OCI-LY1 (cell line): ENCODE measurements around the gene SEC16A.

Experiments
- H2AFZ ChIP-seq: fragments of 200-600 bp; sonication (generic), shearing (Covaris generic); 2 replicates; pipeline ENCODE4 v1.6.0; 2014; ENCODE audit warnings: antibody characterized with exemption, mild to moderate bottlenecking, low read length
- H3F3A ChIP-seq: fragments of 200-600 bp; sonication (generic), shearing (Covaris generic); 2 replicates; pipeline ENCODE4 v1.6.0; 2014; ENCODE audit warnings: mild to moderate bottlenecking, antibody characterized with exemption, low read length, moderate library complexity; ENCODE audit not compliant: insufficient read depth
- H3K27ac ChIP-seq: fragments of 200-600 bp; sonication (generic); 2 replicates; pipeline ENCODE4 v1.5.1; 2014; ENCODE audit warnings: low read length, mixed run types, mild to moderate bottlenecking, low read depth; ENCODE audit not compliant: poor library complexity, severe bottlenecking
- H3K27me3 ChIP-seq: fragments of 200-600 bp; sonication (generic); 2 replicates; pipeline ENCODE4 v1.6.0; 2014; ENCODE audit warnings: antibody characterized with exemption, mild to moderate bottlenecking, low read length, moderate library complexity; ENCODE audit not compliant: insufficient read depth
- H3K36me3 ChIP-seq: fragments of 200-600 bp; sonication (generic); 2 replicates; pipeline ENCODE4 v1.6.1; 2014; ENCODE audit warnings: mild to moderate bottlenecking, antibody characterized with exemption, low read length, moderate library complexity, mixed read lengths; ENCODE audit not compliant: insufficient read depth
- H3K4me1 ChIP-seq: fragments of 200-600 bp; sonication (generic); 2 replicates; pipeline ENCODE4 v1.5.1; 2014; ENCODE audit warnings: mild to moderate bottlenecking, low read length, moderate library complexity; ENCODE audit not compliant: insufficient read depth, severe bottlenecking
- H3K4me2 ChIP-seq: fragments of 200-600 bp; sonication (generic), shearing (Covaris generic); 2 replicates; pipeline ENCODE4 v1.6.1; 2014; ENCODE audit warnings: low read length
- H3K4me3 ChIP-seq: fragments of 200-600 bp; sonication (generic); 2 replicates; pipeline ENCODE4 v1.5.1; 2014; ENCODE audit warnings: low read length, low read depth, mild to moderate bottlenecking, mixed read lengths; ENCODE audit not compliant: poor library complexity, severe bottlenecking
- H3K79me2 ChIP-seq: fragments of 200-600 bp; shearing (Covaris generic); 2 replicates; pipeline ENCODE4 v1.6.1; 2016; ENCODE audit warnings: mixed run types, low read length, mixed read lengths; ENCODE audit not compliant: insufficient read depth
- H3K9ac ChIP-seq: fragments of 200-600 bp; sonication (generic), shearing (Covaris generic); 2 replicates; pipeline ENCODE4 v1.6.1; 2014; ENCODE audit warnings: mild to moderate bottlenecking, low read length, mixed read lengths
- H3K9me2 ChIP-seq: fragments of 200-600 bp; sonication (generic), shearing (Covaris generic); 2 replicates; pipeline ENCODE4 v1.6.1; 2014; ENCODE audit warnings: low read depth, mild to moderate bottlenecking, low read length, mixed read lengths
- H3K9me3 ChIP-seq: fragments of 200-600 bp; shearing (Covaris generic); 2 replicates; pipeline ENCODE4 v1.6.1; 2014; ENCODE audit warnings: low read length, mixed read lengths
- H4K20me1 ChIP-seq: fragments of 200-600 bp; sonication (generic), shearing (Covaris generic); 2 replicates; pipeline ENCODE4 v1.6.0; 2016; ENCODE audit warnings: mild to moderate bottlenecking, low read length; ENCODE audit not compliant: insufficient read depth
- CTCF ChIP-seq: fragments of 200-600 bp; sonication (generic), shearing (Covaris generic); IDR thresholded peaks from 2 replicates; pipeline ENCODE4 v1.5.1; 2017; ENCODE audit warnings: mild to moderate bottlenecking, antibody characterized with exemption, low read length, moderate library complexity, mixed read lengths
- EZH2 ChIP-seq: fragments of 200-600 bp; sonication (generic), shearing (Covaris generic); IDR thresholded peaks from 2 replicates; pipeline ENCODE4 v1.8.0; 2017; ENCODE audit warnings: borderline replicate concordance, mixed run types, mild to moderate bottlenecking, antibody characterized with exemption, low read length, moderate library complexity, mixed read lengths

SEC16A gene

GRCh38 chr9:136494531-136495215 lies 11.8 kb upstream of the SEC16A start:
- Histone ChIP-seq H3K9me3 (no peaks in the 10 kb centered on the region), H3K79me2 (no peaks in the 10 kb centered on the region), H3K36me3 (peaks cover 5% of the 10 kb centered on the region; the same call in 1 of the 2 replicates), H3K27me3 (0 out of 2 replicates have a peak, but pooled peaks cover 9% of the 10 kb centered on the region), H3F3A (no peaks in the 10 kb centered on the region), H3K9ac (no peak overlapping the region), H3K4me1 (no peaks in the 10 kb centered on the region), H3K4me2 (no peak overlapping the region), H3K9me2 (no peaks in the 10 kb centered on the region), H2AFZ (no peak overlapping the region), H4K20me1 (no peaks in the 10 kb centered on the region), H3K27ac (no peak overlapping the region), H3K4me3 (no peak overlapping the region)
- TF ChIP-seq CTCF, result no peak

DNA sequence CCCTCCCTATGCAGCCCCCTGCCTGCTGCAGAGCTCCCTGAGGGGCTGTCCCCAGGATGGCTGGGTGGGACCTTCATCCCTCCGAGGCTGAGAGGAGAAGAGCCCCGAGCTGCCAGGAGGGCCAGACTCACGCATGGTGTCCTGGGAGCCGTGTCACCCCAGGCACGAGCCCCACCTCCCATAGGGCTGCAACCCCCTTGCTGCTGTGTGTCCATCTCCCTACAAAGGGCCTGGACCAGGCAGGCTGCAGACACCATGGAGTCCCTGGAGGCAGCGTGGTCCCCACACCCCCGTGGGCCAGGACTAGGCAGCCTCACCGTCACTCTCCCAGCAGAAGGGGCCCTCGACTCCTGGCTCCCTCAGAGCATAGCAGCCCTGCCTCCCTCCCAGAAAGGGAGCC lies 11.2 kb upstream of the SEC16A start:
- Histone ChIP-seq H3K27me3 (0 out of 2 replicates have a peak, but pooled peaks cover 9% of the 10 kb centered on the region), H3K9me3 (no peaks in the 10 kb centered on the region), H3K4me1 (no peaks in the 10 kb centered on the region), H3F3A (no peaks in the 10 kb centered on the region), H3K4me2 (no peak overlapping the region), H3K36me3 (peaks cover 5% of the 10 kb centered on the region; the same call in 1 of the 2 replicates), H3K9ac (no peak overlapping the region), H2AFZ (no peak overlapping the region), H4K20me1 (no peaks in the 10 kb centered on the region), H3K9me2 (no peaks in the 10 kb centered on the region), H3K4me3 (no peak overlapping the region), H3K79me2 (no peaks in the 10 kb centered on the region), H3K27ac (no peak overlapping the region)
- TF ChIP-seq CTCF (no peak), EZH2 (no peak)

- no peak overlapping the region for H3K4me2 ChIP-seq
- no peak overlapping the region for H3K27ac ChIP-seq
- peaks cover 5% of the 10 kb centered on the region; the same call in 1 of the 2 replicates for H3K36me3 ChIP-seq
- H3K9me3 ChIP-seq, result no peaks in the 10 kb centered on the region
- H3K4me3 ChIP-seq, result no peak overlapping the region
- H3F3A ChIP-seq, result no peaks in the 10 kb centered on the region
- TF ChIP-seq CTCF (no peak), EZH2 (no peak)
- H3K9ac ChIP-seq, result no peak overlapping the region
- no peaks in the 10 kb centered on the region for H3K9me2 ChIP-seq
- H4K20me1 ChIP-seq, result no peaks in the 10 kb centered on the region
- H3K4me1 ChIP-seq, result no peaks in the 10 kb centered on the region
- H3K79me2 ChIP-seq, result no peaks in the 10 kb centered on the region
- no peak overlapping the region for H2AFZ ChIP-seq
- H3K27me3 ChIP-seq, result 0 out of 2 replicates have a peak, but pooled peaks cover 9% of the 10 kb centered on the region
These were observed 10.7 kb upstream of the SEC16A start for GRCh38 chr9:136493567-136493971.
